ENCODE measurements around the gene DNAJB8.

DNAJB8 gene

DNA sequence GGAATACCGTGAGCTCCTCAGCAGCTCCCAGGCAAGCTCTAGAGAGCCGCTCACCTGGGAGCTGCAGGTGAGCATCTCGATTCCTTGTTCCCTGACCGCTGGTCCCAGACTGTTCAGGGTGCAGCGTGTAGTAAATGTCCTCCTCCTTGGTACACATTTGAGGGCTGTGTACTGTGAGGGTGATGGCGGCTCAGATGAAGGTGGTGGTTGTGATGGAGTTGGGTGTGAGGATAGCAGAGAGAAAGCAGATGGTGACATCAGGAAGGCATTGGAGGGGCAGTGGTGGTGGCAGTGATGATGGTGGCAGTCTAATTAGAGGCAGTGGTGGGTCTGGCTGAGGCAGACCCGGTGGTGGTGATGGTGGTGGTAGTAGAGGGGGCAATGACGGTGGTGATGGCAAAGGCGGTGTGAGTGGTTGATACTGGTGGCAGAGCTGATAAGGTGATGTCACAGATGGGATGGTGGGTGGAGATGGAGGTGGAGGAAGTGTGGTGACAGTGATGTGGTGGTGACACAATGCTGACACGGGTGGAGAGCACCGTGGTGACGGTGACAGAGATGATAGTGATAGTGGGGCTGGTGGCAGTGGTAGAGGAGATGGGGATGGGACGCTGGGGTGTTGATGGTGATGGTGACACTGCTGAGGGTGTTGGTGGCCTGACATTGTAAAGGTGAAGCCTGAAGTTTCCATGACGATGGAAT is at the start of gene DNAJB8:
Gene DNAJB8, minus strand, starts transcription at position 51 of the 702 bp plus-strand sequence. CDS start 3,645 bp downstream, outside the sequence.
- DNase-seq (ENCODE audit: low spot score) = no peak

DNA sequence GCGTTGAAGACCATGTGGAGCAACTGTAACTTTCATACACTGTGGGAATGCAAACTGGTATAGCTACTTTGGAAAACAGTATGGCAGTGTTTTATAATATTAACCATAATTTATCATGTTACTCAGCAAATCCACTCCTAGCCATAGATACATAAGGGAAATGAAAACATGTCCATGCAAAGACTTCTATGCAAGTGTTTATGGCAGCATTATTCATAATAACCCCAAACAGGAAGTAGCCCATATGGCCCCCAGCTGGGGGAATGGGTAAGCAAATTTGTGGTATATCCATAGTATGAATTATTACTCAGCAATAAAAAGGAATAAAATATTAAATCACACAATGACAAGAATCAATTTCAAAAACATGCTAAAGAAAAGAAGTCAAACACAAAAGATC is 49.3 kb upstream of the DNAJB8 start:
- no peak for DNase-seq (ENCODE audit: low spot score)

DNA sequence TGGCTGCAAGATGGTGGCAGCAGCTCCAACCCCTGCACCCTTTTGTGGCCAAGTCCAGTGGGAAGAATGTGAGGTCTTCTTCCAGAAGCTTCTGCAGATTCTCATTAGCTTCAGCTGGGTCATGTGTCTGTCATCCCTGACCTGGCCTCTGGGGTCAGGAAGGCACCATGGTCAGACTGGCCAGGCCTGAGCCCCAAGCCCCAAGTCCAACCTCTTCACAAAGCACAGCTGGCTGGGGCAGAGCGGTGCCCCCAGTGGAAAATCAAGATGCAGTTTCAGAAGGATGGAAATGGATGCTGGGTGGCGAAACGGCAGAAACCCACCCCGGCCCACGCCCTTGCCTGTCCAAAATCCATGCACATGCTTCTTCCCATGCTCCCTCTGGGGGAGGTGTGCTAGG is 42.2 kb upstream of the DNAJB8 start:
- no peak for DNase-seq (ENCODE audit: low spot score)

DNA sequence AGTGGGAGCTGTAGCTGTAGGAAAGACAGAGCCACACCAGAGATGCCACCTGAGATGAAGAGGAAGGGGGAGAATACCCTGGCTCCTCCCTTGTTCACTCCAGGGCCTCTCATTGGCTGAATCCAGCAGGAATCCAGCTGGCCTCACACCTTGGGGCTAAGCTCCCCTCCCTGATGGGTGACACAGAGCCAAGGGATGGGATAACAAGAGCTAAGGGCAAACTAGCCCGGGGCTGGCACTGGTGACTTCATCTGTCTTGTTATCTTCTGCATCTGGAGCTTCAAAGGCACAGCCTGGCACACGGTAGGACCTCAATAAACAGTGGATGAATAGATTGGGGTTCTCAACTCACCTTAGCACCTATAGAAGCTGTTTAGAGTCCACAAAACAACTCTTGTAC is 40.1 kb upstream of the DNAJB8 start:
- DNase-seq (ENCODE audit: low spot score) = no peak

DNA sequence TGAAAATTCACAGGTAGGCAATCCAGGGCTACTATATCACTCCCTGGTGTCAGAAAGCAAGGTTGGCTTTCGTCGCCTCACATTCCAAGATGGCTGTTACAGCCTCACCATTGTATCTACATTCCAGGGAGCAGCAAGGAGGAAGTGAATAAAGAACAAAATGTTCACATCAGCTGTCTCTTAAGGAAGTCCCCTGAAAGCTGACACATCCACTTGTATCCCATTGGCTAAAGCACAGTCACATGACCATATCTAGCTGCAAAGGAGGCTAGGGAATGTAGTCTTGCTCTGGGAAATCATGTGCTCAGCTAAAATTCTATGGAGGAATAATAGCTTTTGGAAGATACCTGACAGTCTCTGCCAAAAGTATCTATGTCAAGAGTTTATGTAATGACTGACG is 39.1 kb upstream of the DNAJB8 start:
- DNase-seq (ENCODE audit: low spot score) = no peak

DNA sequence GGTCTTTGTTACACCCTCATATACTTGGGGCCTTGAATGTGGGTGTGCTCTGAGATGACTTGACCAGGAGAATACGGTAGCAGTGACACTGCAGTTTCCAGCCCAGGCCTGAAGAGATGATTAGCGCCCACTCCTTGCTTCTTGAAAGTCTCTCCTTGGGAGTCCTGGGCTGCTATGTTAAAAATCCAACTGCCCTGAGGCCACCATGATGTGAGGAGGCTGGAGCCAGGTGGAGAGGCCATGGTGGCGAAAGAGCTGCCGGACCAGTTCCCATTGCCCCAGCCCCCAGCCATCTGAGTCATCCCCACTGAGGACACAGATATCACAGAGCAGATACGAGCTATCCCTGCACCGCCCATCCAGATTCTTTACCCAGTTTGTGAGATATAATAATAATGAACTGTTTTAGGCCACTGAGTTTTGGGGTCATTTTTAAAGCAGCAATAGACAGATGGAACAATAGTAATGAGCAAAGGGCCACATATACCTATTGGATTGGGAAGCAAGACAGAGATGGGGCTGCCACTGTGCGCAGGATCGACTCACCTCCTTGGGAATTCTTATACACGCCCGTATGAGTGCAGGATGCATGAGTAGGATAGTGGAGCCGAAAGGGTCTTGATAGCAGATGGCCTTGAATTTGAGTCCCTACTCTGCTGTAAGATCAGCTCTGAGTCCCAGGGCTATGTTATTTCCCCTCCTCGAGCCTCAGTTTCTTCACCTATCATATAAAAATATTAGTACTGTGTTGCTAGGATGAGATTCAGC is 38.5 kb upstream of the DNAJB8 start:
- no peak for DNase-seq (ENCODE audit: low spot score)

DNA sequence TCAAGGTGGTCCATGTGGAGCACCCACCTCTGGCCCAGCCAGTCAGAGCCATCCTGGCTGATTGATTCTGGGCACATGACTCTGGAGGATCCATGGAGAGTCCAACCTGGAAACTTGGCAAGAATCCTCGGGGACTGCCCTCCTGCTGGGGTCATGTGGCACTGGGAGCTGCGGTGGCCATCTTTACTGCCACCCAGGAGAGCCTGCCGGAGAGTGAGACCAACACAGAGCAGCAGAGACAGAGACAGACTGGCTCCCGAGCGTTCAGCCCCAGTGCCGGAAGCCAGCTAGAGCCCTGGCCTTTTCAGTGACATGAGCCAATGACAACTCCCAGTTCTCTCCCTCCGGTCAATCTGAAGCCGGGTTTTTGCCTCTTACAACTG is 37.8 kb upstream of the DNAJB8 start:
- no peak for DNase-seq (ENCODE audit: low spot score)

DNA sequence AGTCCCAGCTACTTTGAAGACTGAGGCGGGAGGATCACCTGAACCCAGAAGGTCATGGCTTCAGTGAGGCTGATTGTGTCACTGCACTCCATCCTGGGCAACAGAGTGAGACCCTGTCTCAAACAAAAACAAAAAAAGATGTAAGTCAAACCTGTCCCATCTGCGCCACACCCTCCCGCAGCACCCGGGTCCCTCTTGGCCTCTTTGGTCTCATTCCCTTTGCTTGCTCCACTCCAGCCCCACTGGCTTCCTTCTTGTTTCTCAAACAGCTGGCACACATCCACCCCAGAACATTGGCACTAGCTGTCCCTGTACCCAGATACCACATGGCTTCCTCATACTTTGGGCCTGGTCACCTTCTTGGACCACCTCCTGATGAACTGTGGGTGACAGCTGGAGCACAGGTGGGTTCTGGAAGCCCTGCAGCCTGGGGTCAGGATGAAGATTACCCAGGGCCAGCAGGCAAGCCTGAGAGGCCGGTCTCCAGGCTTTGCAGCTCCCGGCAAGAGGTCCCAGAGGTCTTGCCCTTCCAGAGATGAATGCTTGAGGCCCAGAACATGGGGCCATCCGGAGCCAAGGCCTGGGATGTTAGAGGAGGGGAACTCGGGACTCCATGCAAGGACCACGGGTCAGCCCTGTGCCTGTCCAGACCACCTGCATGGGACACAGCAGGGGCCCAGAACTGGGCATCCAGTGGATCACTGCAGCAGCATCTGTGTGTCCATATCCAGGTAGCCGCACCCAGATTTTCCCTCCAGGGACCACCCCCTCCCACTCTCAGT is 37.3 kb upstream of the DNAJB8 start:
- DNase-seq (ENCODE audit: low spot score) = no peak

DNA sequence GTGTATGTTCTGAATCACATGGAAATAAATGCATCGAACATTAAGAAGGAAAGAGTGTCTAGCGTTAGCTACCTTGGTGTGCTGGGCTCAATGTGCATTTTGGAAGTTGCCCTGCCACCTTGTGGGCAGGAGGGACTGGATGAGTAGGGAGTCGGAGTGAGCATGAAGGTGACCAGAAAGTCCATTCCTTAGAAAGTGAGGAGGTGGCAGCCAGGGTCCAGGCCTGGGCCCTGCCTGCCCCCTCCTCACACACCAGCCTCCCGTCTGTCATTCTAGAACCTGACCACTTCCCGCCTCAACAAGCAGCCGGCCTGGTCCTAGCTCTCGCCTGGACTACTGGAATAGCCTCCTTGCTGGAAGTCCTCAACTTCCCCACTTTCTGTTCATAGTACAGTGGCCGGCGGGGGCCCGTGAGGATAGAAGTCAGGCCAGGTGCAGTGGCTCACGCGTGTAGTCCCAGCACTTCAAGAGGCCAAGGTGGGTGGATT is 36.5 kb upstream of the DNAJB8 start:
- no peak for DNase-seq (ENCODE audit: low spot score)

DNA sequence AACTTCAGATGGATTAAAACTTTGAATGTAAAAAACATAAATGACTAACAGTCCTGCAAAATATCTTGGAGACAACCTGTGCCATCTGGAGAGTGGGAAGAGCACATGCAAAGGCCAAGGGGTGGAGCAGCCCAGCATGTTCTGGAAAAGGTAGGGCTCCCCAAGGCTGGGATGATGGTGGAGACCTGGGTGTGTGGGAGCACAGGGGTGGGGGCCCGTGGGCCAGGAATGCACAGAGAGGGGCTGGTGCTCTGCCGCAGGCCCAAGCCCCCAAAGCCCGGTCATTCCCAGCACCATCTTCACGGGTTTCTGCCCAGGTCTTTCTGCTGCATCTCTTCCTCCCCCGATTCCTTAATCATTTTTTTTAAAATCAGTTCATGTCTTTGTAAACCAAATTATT is 36.0 kb upstream of the DNAJB8 start:
- no peak for DNase-seq (ENCODE audit: low spot score)

DNA sequence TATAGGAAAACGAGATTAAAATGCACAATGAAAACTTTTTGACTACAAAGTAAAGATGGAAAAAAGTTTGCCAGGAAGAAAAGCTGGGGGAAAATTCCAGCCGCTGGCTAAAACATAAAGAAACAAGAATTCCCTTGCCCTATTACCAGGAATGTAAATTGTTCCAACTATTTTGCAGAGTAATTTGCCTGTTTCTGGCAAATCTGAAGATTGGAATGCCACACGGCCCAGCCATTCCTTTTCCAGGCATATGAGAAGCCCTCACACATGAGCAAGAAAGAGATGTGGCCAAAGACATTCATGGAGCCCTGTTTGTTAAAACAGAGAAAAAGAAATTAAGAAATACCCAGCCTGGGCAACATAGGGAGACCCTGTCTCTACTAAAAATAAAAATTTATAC is 34.7 kb upstream of the DNAJB8 start:
- no peak for DNase-seq (ENCODE audit: low spot score)

DNA sequence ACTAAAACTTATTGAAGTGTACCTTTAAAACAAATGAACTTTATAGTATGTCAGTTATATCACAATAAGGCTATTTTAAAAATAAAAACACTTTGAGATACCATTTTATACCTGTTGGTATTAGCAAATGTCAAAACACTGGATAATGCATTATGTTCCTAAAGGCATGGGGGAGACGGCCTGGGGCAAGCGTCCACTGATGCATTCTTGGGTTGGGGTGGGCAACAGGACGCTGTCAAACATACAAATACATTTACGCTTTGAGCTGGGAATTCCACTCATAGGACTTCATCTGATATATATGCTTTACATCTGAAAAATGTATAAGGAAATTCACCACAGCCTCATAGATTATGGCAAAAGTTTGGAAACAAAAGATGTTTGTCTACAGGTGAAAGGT is 33.9 kb upstream of the DNAJB8 start:
- DNase-seq (ENCODE audit: low spot score) = no peak

DNA sequence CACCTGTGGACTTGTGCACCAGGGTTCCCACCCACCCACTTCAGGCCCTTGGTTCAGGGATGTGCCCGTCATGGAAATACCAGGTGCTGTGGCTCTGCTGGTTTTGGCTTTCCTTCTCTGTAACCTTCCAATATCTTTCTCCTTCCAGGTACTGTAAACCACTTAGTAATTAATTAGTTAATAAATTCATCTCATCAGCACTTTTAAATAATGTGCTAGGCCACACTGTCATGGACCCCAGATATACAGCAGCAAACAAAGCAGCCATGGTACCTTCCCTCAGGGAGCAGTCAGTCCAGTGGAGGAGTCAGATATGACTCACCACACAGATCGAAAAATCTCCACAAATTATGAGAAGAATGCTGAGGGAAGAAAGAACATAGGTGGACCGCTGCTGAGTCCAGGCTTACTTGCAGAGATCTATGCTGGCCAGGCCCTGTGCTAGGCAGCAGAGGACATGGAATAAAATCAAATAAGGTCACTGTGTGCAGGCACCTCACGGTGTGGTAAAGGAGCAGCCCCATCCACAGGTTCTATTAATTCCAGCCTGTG is 33.1 kb upstream of the DNAJB8 start:
- DNase-seq (ENCODE audit: low spot score) = no peak

DNA sequence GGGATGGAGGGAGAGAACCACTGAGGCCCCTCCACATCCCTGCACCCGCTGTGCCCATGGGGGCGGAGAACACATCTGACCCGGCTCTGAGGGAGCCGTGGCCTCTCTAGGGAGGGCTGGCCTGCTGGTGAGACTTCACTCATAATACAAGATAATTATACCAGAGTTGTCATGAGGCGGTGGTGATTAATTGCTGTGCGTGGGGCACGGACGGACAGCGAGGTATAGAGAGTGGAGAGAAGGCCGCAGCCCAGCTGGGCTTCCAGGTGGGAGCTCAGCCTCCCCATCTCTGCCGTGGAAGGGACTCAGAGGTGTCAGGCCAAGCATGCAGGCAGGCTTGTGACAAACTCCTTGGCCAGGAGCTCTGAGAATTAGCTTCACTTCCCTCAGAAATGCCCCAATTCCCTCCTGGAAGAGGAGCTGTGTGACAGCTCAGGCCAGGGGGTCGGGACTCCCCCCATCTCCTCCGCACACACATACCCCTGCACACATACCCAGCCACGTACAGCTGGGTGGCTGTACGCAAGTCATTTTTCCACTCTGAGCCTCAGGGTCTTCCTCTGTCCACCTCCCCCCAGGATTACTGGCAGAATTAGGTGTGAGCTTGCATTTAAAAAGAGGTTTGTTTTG is 32.3 kb upstream of the DNAJB8 start:
- DNase-seq (ENCODE audit: low spot score) = no peak

DNA sequence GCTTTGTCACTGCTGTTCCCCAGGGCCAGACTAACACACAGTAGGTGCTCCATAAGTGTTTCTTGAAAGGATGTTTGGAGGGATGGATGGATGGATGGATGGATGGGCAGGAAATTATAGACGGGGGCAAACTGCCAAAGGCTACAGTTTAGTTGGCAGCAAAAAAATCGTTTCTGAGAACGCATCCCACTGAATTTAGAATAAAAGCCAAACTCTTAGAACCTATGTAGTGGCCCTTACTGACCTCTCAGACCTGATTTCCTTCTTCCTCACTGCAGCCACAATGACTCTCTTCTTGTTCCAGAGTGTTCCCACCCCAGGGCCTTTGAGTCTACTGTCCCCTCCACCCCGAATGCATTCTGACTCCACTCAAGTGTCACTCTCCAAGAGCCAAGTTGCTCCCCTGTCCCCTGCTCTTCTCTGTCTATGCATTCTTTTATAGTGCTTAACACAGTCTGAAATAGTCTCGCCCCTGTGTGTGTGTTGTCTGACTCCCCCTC is 31.5 kb upstream of the DNAJB8 start:
- no peak for DNase-seq (ENCODE audit: low spot score)

DNA sequence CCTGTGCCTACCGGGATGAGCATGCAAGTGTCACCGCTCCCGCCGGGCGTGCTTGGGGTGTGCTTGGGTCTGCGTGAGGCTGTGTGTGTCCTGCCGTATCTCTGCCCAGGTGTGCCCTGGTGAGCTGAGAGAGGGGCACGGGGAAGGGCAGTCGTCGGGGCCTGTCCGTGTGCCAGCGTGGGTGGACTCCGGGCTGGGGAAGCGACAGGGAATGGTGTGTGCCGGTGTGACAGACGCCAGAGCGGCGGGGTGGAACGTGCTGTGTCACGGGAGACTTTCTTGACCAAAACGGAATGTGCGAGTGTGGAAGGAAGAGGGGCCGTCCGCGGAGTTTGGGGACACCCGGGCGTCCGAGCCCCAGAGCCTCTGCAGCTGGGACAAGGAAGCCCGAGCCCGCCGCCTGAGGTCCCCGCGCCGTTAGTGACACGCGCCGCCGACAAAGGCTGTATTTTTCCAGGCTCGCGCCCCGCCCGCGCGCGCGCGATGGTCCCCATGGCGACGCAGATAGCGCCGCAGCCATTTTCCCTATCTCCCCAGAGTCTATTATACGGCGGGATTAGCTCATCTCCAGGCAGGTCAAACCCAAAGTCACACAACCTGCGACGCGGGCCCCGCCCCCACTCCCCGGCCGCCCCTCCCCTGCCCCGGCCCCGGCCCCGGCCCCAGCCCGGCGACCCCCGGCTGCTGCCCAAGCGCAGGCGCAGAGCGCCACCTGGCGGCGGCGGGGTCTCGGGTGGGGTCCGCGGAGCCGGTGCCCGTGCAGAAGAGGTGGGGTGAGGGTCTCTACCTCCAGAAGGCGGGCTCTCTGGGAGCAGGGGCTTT is 30.8 kb upstream of the DNAJB8 start:
- peak; percentile 44 for DNase-seq (ENCODE audit: low spot score)

DNA sequence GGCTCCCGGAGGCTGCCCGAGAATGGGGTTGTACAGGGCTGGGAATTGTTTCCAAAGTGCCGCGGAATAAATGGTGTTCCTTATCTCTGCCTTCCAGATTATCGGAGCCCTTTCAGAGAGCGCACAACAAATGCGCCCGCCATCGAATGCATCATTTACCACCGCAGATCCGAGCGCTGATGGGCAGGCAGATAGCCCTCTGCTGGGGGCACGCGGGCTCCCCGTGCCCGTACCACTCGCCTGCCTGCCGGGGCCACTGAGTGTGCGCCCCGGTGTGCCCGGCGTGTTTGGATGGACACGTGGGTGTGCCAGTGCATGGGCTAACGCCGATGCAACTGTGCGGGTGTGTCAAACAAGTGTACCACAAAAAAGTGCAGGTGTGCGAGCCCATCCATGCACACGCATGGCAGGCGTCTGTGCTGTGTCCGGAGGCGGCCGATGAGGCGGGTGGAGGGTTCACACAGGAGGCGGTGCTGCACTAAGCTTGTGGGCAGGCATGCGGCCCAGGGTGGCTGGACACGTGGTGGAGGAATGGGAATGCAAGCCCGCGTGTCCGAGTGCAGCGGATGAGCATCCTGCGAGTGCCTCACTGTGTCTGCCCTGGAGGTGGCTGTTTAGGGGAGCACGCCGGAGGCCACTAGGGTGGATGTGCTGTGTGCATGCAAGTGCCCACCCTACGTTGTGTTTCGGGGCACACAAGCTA is 30.1 kb upstream of the DNAJB8 start:
- DNase-seq (ENCODE audit: low spot score) = no peak

DNA sequence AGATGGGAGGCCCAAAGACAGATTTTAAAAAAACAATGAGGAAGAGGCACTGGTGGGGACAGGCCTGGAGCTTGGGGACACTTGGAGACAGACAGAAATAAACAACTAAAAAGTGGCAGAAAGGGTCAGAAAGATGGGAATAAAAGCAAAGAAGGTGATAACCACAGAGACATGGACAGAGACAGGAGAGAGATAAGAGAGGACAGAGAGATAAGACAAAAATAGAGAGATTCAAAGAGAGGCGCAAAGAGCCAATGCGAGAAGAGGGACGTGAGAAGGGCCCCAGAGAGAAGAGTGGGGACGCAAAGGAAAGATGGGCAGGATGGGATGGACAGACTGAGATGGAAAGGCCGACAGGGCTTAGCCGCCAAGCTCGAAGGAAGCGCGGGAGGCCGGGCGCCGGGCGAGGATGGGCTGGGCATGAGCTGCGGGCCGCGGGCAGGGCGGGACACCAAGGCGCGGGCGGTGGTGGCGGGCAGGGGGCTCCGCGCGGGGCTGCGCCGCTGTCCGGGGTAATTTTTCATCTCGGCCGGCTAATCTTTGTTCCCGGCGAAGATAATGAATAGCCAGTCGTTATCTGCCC is 29.4 kb upstream of the DNAJB8 start:
- DNase-seq (ENCODE audit: low spot score) = no peak

DNA sequence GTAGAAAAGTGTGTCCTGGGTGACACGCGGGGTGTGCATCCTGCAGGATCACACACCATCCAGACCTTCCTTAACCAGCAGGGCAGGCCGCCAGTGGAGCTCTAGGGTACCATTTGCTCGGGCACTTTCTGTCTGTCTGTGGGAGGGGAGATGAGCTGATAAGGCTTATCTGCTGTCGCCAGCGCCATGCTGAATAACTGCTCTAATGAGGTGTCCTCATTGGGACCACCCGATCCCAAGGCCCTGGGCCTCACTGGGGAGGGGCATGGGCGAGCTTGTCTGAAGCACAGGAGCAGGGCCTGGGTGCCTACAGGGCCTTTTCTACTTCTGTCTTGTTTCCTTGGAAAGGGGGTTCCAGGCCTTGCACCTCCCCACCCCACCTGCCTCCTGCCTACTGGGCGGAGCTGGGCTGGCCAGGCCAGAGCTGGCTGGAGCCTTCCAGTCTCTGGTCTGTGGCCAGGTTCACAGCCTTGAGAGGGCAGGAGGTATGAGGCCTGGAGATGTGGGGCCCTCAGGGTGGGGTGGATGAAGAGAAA is 28.8 kb upstream of the DNAJB8 start:
- DNase-seq (ENCODE audit: low spot score) = no peak

DNA sequence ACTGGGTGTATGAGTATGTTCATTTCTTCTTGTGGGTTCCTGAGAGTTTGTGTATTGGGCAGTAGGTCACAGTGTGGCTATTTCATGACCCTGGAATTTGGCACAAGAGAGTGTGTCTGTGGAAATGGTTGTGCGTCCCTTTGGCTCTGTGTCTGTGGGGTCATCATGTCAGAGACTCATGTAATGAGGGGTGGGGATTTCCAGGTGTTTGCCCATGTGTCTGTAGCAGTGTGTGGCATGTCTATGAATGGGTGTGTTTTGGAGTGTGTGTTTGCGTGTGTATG is 27.6 kb upstream of the DNAJB8 start:
- DNase-seq (ENCODE audit: low spot score) = no peak
